H7 (cell line): Measurements from ENCODE around the gene KAT8. TPM values are rescaled to one million over a fixed set of nuclear protein-coding genes. Genes with fewer than 3 reads are reported as not detected.

Experiments
- DNase-seq: peaks from one replicate; pipeline ENCODE4 v3.0.0; 2012
- H3K27me3 ChIP-seq: 2 replicates; pipeline ENCODE4 v1.6.0; 2011; ENCODE audit warnings: mild to moderate bottlenecking, low read length; ENCODE audit not compliant: control insufficient read depth, insufficient read depth
- H3K36me3 ChIP-seq: replicated peaks from 2 replicates; pipeline ENCODE4 v1.5.1; 2011; ENCODE audit warnings: low read length; ENCODE audit not compliant: control insufficient read depth, insufficient read depth
- H3K4me3 ChIP-seq: 2 replicates; pipeline ENCODE4 v1.5.1; 2011; ENCODE audit warnings: low read depth, mild to moderate bottlenecking, control low read depth, low read length, moderate library complexity; ENCODE audit not compliant: insufficient read depth
- total RNA-seq: library from RNA; depleted of rRNA; stranded (reverse); fragments of >200 nt; shearing (Covaris generic); gene quantifications from 2 replicates; pipeline ENCODE4 v1.2.3, GENCODE V29; 2014; rRNA removed

The KAT8 gene
- total RNA-seq = 61.7 and 77.2 TPM in 2 replicates

- peak within 1 kb of the TSS; percentile 57 for H3K4me3 ChIP-seq
- peaks cover 20% of the 10 kb centered on the region for H3K36me3 ChIP-seq
- DNase-seq = peak; percentile 100
- no peaks in the 10 kb centered on the region for H3K27me3 ChIP-seq
These were observed at the start of gene KAT8 for GRCh38 chr16:31117384-31118222. TSS of gene KAT8 (plus strand) at chr16:31117664. CDS start at chr16:31117682, 18 bp downstream.

GRCh38 chr16:31071861-31072260, 45.6 kb upstream of the KAT8 start:
- DNase-seq = no peak
- H3K36me3 ChIP-seq = peaks cover 3% of the 10 kb centered on the region
- H3K27me3 ChIP-seq = no peaks in the 10 kb centered on the region
- no peak overlapping the region for H3K4me3 ChIP-seq

- no peak for DNase-seq
- peak overlapping the region; percentile 69 for H3K4me3 ChIP-seq
These were observed 44.8 kb upstream of the KAT8 start for GRCh38 chr16:31072540-31073141.

GRCh38 chr16:31073142-31073969, 44.1 kb upstream of the KAT8 start:
- H3K27me3 ChIP-seq = no peaks in the 10 kb centered on the region
- peaks cover 15% of the 10 kb centered on the region for H3K36me3 ChIP-seq
- DNase-seq = peak; percentile 97
- peak overlapping the region; percentile 69 for H3K4me3 ChIP-seq

More at GRCh38 chr16:31072540-31073141, 44.8 kb upstream of the KAT8 start:
- no peaks in the 10 kb centered on the region for H3K27me3 ChIP-seq
- H3K36me3 ChIP-seq = peaks cover 10% of the 10 kb centered on the region

- DNase-seq = peak; percentile 98
- H3K36me3 ChIP-seq = peaks cover 20% of the 10 kb centered on the region
- peak within 1 kb of the TSS; percentile 69 for H3K4me3 ChIP-seq
- no peaks in the 10 kb centered on the region for H3K27me3 ChIP-seq
These were observed 43.3 kb upstream of the KAT8 start, which contains the start of the genes ZNF646 and ZNF668 for GRCh38 chr16:31073970-31074813. TSS of gene ZNF646 (plus strand) at chr16:31074422. CDS start at chr16:31076325, 1,903 bp downstream. TSS of gene ZNF668 (minus strand) at chr16:31074240. CDS start at chr16:31064459, 9,781 bp downstream.

- no peak for DNase-seq
- no peaks in the 10 kb centered on the region for H3K27me3 ChIP-seq
- peak overlapping the region; percentile 69 for H3K4me3 ChIP-seq
- H3K36me3 ChIP-seq = peaks cover 25% of the 10 kb centered on the region
These were observed 42.7 kb upstream of the KAT8 start for GRCh38 chr16:31074814-31075183.

GRCh38 chr16:31076319-31076718, 41.1 kb upstream of the KAT8 start:
- Histone ChIP-seq H3K4me3 (no peak overlapping the region), H3K27me3 (no peaks in the 10 kb centered on the region), H3K36me3 (peaks cover 34% of the 10 kb centered on the region)
- peak; percentile 52 for DNase-seq

- no peak overlapping the region for H3K4me3 ChIP-seq
- no peak for DNase-seq
- peaks cover 34% of the 10 kb centered on the region for H3K36me3 ChIP-seq
- no peaks in the 10 kb centered on the region for H3K27me3 ChIP-seq
These were observed 40.4 kb upstream of the KAT8 start for GRCh38 chr16:31077024-31077423.

GRCh38 chr16:31077592-31078396, 39.7 kb upstream of the KAT8 start:
- H3K4me3 ChIP-seq = no peak overlapping the region
- H3K36me3 ChIP-seq = peaks cover 35% of the 10 kb centered on the region
- DNase-seq = peak; percentile 70
- H3K27me3 ChIP-seq = no peaks in the 10 kb centered on the region

GRCh38 chr16:31078597-31079341, 38.7 kb upstream of the KAT8 start:
- H3K4me3 ChIP-seq = no peak overlapping the region
- peak; percentile 28 for DNase-seq
- H3K36me3 ChIP-seq = peaks cover 35% of the 10 kb centered on the region
- no peaks in the 10 kb centered on the region for H3K27me3 ChIP-seq

- peaks cover 35% of the 10 kb centered on the region for H3K36me3 ChIP-seq
- DNase-seq = no peak
- H3K4me3 ChIP-seq = no peak overlapping the region
- H3K27me3 ChIP-seq = no peaks in the 10 kb centered on the region
These were observed 38.0 kb upstream of the KAT8 start for GRCh38 chr16:31079342-31079944.

GRCh38 chr16:31080035-31080629, 37.3 kb upstream of the KAT8 start:
- no peaks in the 10 kb centered on the region for H3K27me3 ChIP-seq
- H3K4me3 ChIP-seq = no peak overlapping the region
- peak; percentile 64 for DNase-seq
- H3K36me3 ChIP-seq = peaks cover 35% of the 10 kb centered on the region
